GM23338 (cell line): Measurements from ENCODE around the gene MTA3.

ENCODE experiments used
- EZH2phosphoT487 ChIP-seq: fragments of 200-600 bp; sonication (generic); IDR thresholded peaks from one replicate; pipeline ENCODE4 v1.8.1; 2018; ENCODE audit warnings: antibody characterized with exemption; ENCODE audit not compliant: unreplicated experiment
- ZNF331 ChIP-seq: fragments of 250-450 bp; sonication (Bioruptor Pico); IDR thresholded peaks from 2 replicates; pipeline ENCODE4 v1.5.0; 2020; ENCODE audit warnings: low read depth, mild to moderate bottlenecking, moderate library complexity
- TF ChIP-seq, protein P1 (sequence below), 2 experiments: fragments of 200-600 bp in 1 of 2; sonication (generic) in 1 of 2; conservative IDR thresholded peaks; 2 replicates each; pipeline versions ENCODE4 v1.5.1 to v1.6.1; 2016 to 2017; ENCODE audit warnings: antibody characterized with exemption in 2 of 2, low read depth in 2 of 2, mild to moderate bottlenecking in 2 of 2, moderate library complexity in 1 of 2
- TF ChIP-seq, protein P2 (sequence below): IDR thresholded peaks from one replicate; pipeline ENCODE4 v1.6.1; 2018; ENCODE audit warnings: antibody characterized with exemption; ENCODE audit not compliant: unreplicated experiment

DNA sequence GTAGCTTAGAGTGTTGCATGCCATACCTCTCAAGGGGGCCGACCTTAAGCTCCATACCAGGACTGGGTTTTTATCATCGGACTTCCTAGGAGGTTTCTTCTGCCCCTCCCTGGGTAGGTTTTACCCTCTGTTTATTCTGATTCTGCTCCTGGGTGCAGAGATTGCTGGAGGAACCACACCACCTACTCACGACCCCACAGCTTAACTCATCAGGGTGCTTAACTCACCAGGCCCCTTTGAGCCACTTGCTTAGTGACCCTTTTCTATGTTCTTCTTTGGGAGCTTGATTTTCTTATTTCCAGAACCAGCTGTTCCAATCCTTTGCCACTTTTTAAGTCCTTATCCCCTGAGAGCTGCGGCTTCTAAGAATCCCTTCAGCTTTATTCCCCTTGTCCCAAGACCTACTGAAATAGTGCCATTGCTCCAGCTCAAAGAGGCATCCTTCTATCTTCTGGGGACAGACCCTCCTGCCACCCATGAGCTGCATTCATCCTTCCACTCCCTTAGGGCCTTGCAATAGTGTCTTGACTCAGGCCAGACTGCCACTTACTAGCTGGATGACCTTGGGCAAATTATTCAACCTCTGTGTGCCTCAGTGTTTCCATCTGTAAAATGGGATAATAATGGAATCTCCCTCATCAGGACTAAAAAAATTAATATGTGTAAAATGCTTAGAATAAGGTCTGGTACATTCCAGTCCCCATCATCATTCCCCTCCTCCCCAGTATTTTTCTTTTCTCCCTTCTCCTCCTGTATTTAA lies 189.7 kb downstream of the MTA3 start:
- TF ChIP-seq ZNF331 (no peak), EZH2phosphoT487 (no peak)
- TF ChIP-seq, protein P1, sequence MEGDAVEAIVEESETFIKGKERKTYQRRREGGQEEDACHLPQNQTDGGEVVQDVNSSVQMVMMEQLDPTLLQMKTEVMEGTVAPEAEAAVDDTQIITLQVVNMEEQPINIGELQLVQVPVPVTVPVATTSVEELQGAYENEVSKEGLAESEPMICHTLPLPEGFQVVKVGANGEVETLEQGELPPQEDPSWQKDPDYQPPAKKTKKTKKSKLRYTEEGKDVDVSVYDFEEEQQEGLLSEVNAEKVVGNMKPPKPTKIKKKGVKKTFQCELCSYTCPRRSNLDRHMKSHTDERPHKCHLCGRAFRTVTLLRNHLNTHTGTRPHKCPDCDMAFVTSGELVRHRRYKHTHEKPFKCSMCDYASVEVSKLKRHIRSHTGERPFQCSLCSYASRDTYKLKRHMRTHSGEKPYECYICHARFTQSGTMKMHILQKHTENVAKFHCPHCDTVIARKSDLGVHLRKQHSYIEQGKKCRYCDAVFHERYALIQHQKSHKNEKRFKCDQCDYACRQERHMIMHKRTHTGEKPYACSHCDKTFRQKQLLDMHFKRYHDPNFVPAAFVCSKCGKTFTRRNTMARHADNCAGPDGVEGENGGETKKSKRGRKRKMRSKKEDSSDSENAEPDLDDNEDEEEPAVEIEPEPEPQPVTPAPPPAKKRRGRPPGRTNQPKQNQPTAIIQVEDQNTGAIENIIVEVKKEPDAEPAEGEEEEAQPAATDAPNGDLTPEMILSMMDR (conservative IDR thresholded peaks at IDR 0.05; ENCODE audit: low read depth in 2 of 2), result no peak
- TF ChIP-seq, protein P2, sequence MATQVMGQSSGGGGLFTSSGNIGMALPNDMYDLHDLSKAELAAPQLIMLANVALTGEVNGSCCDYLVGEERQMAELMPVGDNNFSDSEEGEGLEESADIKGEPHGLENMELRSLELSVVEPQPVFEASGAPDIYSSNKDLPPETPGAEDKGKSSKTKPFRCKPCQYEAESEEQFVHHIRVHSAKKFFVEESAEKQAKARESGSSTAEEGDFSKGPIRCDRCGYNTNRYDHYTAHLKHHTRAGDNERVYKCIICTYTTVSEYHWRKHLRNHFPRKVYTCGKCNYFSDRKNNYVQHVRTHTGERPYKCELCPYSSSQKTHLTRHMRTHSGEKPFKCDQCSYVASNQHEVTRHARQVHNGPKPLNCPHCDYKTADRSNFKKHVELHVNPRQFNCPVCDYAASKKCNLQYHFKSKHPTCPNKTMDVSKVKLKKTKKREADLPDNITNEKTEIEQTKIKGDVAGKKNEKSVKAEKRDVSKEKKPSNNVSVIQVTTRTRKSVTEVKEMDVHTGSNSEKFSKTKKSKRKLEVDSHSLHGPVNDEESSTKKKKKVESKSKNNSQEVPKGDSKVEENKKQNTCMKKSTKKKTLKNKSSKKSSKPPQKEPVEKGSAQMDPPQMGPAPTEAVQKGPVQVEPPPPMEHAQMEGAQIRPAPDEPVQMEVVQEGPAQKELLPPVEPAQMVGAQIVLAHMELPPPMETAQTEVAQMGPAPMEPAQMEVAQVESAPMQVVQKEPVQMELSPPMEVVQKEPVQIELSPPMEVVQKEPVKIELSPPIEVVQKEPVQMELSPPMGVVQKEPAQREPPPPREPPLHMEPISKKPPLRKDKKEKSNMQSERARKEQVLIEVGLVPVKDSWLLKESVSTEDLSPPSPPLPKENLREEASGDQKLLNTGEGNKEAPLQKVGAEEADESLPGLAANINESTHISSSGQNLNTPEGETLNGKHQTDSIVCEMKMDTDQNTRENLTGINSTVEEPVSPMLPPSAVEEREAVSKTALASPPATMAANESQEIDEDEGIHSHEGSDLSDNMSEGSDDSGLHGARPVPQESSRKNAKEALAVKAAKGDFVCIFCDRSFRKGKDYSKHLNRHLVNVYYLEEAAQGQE, result no peak
